Fibroblast of lung (primary cell): ENCODE results near the gene SERTAD1.

Experiments used
- EZH2 ChIP-seq: IDR thresholded peaks from 2 replicates; pipeline ENCODE4 v1.5.1; 2012; ENCODE audit warnings: low read length, control low read depth, mild to moderate bottlenecking; ENCODE audit errors: missing control alignments
- TF ChIP-seq, protein P1 (sequence below), 2 donors: IDR thresholded peaks in 1 of 2; conservative IDR thresholded peaks in 1 of 2; 1 replicate in 1 of 2; 2 replicates in 1 of 2; pipeline ENCODE4 v1.5.1; 2011 to 2012; ENCODE audit warnings: low read length in 2 of 2, control low read depth in 1 of 2, inconsistent platforms in 1 of 2, low read depth in 1 of 2, mild to moderate bottlenecking in 1 of 2

DNA sequence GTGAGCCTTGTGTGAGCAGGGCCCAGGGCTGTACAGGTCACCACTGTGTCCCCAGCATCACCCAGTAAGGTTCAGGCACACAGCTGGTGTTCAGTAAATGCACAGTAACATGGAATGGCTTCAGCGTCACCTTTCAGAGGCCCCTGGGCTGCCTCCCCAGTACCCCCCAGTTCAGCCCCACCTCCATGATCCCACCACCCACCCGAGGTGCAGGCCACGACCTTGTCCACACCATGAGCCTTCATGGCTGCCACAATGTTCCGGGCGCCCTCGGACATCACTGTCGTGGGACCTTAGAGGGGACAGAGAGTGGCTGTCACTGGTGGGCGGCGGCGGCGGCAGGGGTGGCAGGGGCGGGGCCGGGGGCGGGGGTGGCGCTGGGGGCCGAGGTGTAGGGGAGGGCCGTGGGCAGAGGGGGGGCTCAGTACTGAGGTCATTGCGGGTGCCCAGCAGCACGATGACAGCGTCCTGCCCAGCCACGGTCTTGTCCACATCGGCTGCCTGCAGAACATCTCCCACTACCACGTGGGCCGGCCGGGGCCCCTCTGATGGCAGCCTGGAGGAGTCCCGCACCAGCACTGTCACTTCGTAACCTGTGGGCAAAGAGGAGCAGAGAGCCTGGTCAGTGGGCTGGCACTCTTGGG, 32.3 kb upstream of the SERTAD1 start:
- TF ChIP-seq, protein P1, sequence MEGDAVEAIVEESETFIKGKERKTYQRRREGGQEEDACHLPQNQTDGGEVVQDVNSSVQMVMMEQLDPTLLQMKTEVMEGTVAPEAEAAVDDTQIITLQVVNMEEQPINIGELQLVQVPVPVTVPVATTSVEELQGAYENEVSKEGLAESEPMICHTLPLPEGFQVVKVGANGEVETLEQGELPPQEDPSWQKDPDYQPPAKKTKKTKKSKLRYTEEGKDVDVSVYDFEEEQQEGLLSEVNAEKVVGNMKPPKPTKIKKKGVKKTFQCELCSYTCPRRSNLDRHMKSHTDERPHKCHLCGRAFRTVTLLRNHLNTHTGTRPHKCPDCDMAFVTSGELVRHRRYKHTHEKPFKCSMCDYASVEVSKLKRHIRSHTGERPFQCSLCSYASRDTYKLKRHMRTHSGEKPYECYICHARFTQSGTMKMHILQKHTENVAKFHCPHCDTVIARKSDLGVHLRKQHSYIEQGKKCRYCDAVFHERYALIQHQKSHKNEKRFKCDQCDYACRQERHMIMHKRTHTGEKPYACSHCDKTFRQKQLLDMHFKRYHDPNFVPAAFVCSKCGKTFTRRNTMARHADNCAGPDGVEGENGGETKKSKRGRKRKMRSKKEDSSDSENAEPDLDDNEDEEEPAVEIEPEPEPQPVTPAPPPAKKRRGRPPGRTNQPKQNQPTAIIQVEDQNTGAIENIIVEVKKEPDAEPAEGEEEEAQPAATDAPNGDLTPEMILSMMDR (conservative IDR thresholded peaks at IDR 0.05 in 1 of 2, IDR thresholded peaks at IDR 0.05 in 1 of 2; ENCODE audit: low read depth in 1 of 2, low read length in 2 of 2): no peak
- no peak for TF ChIP-seq EZH2
